ENCODE measurements around the gene FOCAD.

DNA sequence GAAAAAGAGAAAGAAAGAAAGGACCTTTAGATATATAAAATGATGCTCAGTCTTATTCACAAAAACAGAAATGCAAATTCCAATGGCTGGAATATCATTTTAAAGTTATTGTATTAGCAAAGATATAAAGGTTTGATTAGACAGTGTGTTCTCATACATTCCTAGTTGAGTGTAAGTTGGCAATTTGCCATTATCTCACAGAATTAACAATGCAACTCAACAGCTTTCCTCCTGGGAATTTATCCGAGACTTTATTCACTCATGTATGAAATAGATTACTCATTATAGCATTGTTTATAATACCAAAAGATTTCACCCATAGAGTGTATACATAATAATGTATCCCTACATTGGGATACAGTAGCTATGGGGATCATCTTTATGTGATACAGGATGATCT, 34.7 kb upstream of the FOCAD start:
- TF ChIP-seq ZNF274 (IDR thresholded peaks at IDR 0.05; ENCODE audit: low read length) (no peak), ZNF274 (tag by site-specific recombination; IDR thresholded peaks at IDR 0.05; ENCODE audit: borderline replicate concordance) (no peak), TRIM28 (IDR thresholded peaks at IDR 0.05; ENCODE audit: borderline replicate concordance, low read length) (no peak), ZNF530 (tag by site-specific recombination; IDR thresholded peaks at IDR 0.05; ENCODE audit: low read depth) (no peak), ZNF473 (tag by site-specific recombination; IDR thresholded peaks at IDR 0.05) (no peak)
- TF ChIP-seq, protein P1, sequence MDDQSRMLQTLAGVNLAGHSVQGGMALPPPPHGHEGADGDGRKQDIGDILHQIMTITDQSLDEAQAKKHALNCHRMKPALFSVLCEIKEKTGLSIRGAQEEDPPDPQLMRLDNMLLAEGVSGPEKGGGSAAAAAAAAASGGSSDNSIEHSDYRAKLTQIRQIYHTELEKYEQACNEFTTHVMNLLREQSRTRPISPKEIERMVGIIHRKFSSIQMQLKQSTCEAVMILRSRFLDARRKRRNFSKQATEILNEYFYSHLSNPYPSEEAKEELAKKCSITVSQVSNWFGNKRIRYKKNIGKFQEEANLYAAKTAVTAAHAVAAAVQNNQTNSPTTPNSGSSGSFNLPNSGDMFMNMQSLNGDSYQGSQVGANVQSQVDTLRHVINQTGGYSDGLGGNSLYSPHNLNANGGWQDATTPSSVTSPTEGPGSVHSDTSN (CRISPR knock-in tag; IDR thresholded peaks at IDR 0.05) = no peak
- TF ChIP-seq, protein P2, sequence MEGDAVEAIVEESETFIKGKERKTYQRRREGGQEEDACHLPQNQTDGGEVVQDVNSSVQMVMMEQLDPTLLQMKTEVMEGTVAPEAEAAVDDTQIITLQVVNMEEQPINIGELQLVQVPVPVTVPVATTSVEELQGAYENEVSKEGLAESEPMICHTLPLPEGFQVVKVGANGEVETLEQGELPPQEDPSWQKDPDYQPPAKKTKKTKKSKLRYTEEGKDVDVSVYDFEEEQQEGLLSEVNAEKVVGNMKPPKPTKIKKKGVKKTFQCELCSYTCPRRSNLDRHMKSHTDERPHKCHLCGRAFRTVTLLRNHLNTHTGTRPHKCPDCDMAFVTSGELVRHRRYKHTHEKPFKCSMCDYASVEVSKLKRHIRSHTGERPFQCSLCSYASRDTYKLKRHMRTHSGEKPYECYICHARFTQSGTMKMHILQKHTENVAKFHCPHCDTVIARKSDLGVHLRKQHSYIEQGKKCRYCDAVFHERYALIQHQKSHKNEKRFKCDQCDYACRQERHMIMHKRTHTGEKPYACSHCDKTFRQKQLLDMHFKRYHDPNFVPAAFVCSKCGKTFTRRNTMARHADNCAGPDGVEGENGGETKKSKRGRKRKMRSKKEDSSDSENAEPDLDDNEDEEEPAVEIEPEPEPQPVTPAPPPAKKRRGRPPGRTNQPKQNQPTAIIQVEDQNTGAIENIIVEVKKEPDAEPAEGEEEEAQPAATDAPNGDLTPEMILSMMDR (tag by site-specific recombination; IDR thresholded peaks at IDR 0.05) = no peak
- TF ChIP-seq, protein P3, sequence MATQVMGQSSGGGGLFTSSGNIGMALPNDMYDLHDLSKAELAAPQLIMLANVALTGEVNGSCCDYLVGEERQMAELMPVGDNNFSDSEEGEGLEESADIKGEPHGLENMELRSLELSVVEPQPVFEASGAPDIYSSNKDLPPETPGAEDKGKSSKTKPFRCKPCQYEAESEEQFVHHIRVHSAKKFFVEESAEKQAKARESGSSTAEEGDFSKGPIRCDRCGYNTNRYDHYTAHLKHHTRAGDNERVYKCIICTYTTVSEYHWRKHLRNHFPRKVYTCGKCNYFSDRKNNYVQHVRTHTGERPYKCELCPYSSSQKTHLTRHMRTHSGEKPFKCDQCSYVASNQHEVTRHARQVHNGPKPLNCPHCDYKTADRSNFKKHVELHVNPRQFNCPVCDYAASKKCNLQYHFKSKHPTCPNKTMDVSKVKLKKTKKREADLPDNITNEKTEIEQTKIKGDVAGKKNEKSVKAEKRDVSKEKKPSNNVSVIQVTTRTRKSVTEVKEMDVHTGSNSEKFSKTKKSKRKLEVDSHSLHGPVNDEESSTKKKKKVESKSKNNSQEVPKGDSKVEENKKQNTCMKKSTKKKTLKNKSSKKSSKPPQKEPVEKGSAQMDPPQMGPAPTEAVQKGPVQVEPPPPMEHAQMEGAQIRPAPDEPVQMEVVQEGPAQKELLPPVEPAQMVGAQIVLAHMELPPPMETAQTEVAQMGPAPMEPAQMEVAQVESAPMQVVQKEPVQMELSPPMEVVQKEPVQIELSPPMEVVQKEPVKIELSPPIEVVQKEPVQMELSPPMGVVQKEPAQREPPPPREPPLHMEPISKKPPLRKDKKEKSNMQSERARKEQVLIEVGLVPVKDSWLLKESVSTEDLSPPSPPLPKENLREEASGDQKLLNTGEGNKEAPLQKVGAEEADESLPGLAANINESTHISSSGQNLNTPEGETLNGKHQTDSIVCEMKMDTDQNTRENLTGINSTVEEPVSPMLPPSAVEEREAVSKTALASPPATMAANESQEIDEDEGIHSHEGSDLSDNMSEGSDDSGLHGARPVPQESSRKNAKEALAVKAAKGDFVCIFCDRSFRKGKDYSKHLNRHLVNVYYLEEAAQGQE (tag by site-specific recombination; IDR thresholded peaks at IDR 0.05) = no peak

Measured in HEK293 (cell line).